ENCODE data around the gene ARHGEF12. TPM values are rescaled to one million over a fixed set of nuclear protein-coding genes. Genes with fewer than 3 reads are reported as not detected.

ARHGEF12 gene
- polyA plus RNA-seq, 3 donors: 0.25 to 0.87 (median 0.27) TPM

DNA sequence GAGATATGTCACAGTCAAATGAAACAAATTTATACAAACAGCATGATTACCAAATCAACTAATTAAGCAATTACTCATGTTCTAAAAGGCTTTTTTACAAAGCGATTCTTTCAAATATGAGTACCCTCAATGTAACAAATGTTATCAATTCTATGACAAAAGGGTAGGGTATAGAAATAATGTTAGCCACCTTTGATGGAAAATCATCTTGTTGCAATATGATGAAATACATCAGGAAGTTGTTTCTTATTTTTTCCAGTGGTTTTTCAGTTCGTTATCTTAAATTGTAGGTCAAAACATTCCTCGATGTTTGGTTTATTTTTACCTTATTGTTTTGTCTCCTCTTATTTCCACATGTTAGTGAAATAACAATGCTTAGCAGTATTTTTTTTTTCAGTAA is 6.5 kb downstream of the ARHGEF12 start:
- Histone ChIP-seq H3K36me3 (replicated peaks in 1 of 2; ENCODE audit: control insufficient read depth in 1 of 2, insufficient read depth in 2 of 2, low read length in 2 of 2) (no peaks in the 10 kb centered on the region), H3K9ac (ENCODE audit: insufficient read depth, low read length, poor library complexity, severe bottlenecking) (no peak overlapping the region), H4K20me1 (ENCODE audit: insufficient read depth, low read length) (peaks cover 22% of the 10 kb centered on the region), H3K4me3 (replicated peaks in 1 of 3; ENCODE audit: low read depth in 2 of 3, low read length in 3 of 3) (no peak overlapping the region), H3K4me1 (ENCODE audit: control insufficient read depth in 1 of 2, insufficient read depth in 2 of 2, low read length in 2 of 2) (peaks cover 14% of the 10 kb centered on the region in 2 donors), H3K79me2 (ENCODE audit: insufficient read depth, low read length) (no peaks in the 10 kb centered on the region), H2AFZ (ENCODE audit: insufficient read depth, low read depth, low read length, poor library complexity, severe bottlenecking) (no peak overlapping the region), H3K4me2 (replicated peaks; ENCODE audit: extremely low read depth, low read length, poor library complexity, severe bottlenecking) (no peak overlapping the region), H3K27ac (ENCODE audit: low read depth in 1 of 2, low read length in 2 of 2) (no peak overlapping the region), H3K9me3 (replicated peaks in 1 of 2; ENCODE audit: control insufficient read depth in 1 of 2, insufficient read depth in 1 of 2, low read length in 2 of 2) (peaks cover 0 to 44% of the 10 kb centered on the region in 2 donors), H3K27me3 (ENCODE audit: control insufficient read depth in 2 of 2, insufficient read depth in 2 of 2, low read length in 2 of 2) (peaks cover 93 to 100% of the 10 kb centered on the region in 2 donors)
- Mint-ChIP-seq H3K27ac (no peak overlapping the region), H3K4me3 (peak overlapping the region in 1 of 2 donors; percentile 74), H3K27me3 (ENCODE audit: low read depth in 3 of 3) (peaks cover 86 to 95% (median 92%) of the 10 kb centered on the region in 3 donors), H3K9me3 (peaks cover 0 to 17% (median 6%) of the 10 kb centered on the region in 7 donors), H3K4me1 (peaks cover 17% of the 10 kb centered on the region), H3K36me3 (peaks cover 2 to 4% of the 10 kb centered on the region in 2 donors)
- intact Hi-C loops (cut with micrococcal nuclease): no loop called here
- WGBS (ENCODE audit: insufficient coverage): no CpG with 5 or more reads among the region's 3 CpGs
- no peak for DNase-seq
- TF ChIP-seq, protein P1, sequence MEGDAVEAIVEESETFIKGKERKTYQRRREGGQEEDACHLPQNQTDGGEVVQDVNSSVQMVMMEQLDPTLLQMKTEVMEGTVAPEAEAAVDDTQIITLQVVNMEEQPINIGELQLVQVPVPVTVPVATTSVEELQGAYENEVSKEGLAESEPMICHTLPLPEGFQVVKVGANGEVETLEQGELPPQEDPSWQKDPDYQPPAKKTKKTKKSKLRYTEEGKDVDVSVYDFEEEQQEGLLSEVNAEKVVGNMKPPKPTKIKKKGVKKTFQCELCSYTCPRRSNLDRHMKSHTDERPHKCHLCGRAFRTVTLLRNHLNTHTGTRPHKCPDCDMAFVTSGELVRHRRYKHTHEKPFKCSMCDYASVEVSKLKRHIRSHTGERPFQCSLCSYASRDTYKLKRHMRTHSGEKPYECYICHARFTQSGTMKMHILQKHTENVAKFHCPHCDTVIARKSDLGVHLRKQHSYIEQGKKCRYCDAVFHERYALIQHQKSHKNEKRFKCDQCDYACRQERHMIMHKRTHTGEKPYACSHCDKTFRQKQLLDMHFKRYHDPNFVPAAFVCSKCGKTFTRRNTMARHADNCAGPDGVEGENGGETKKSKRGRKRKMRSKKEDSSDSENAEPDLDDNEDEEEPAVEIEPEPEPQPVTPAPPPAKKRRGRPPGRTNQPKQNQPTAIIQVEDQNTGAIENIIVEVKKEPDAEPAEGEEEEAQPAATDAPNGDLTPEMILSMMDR (IDR thresholded peaks at IDR 0.05): no peak

DNA sequence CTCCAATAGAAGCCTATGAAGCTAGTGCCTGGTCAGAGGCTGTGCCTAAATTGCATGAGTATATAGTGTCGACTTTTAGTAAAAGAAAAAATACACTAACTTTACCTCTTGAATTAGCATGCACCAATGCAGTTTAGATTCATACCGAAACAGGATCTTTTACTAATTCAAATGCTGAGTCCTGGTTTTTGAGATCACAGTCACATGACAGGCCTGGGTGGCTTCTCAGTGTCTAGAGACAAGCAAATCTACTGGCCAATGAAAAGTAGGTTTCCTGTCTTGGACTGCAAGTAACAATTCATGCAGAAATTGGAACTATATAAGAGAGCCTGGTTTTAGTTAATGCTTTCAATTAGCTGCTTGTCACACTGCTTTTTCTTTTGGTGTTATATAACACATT is 7.2 kb downstream of the ARHGEF12 start:
- no peak overlapping the region for H3K27ac ChIP-seq (ENCODE audit: low read depth in 1 of 2, low read length in 2 of 2)
- peaks cover 0 to 2% of the 10 kb centered on the region in 2 donors for H3K36me3 Mint-ChIP-seq
- H3K27me3 ChIP-seq (ENCODE audit: control insufficient read depth in 2 of 2, insufficient read depth in 2 of 2, low read length in 2 of 2): peaks cover 93 to 100% of the 10 kb centered on the region in 2 donors
- no peak overlapping the region for H3K4me2 ChIP-seq (replicated peaks; ENCODE audit: extremely low read depth, low read length, poor library complexity, severe bottlenecking)
- H3K4me3 Mint-ChIP-seq: peak overlapping the region in 1 of 2 donors; percentile 73
- peaks cover 85 to 93% (median 92%) of the 10 kb centered on the region in 3 donors for H3K27me3 Mint-ChIP-seq (ENCODE audit: low read depth in 3 of 3)
- H3K27ac Mint-ChIP-seq: no peak overlapping the region
- H3K4me1 Mint-ChIP-seq: peaks cover 12% of the 10 kb centered on the region
- no peaks in the 10 kb centered on the region for H3K79me2 ChIP-seq (ENCODE audit: insufficient read depth, low read length)
- H3K9ac ChIP-seq (ENCODE audit: insufficient read depth, low read length, poor library complexity, severe bottlenecking): no peak overlapping the region
- peaks cover 22% of the 10 kb centered on the region for H4K20me1 ChIP-seq (ENCODE audit: insufficient read depth, low read length)
- H3K4me1 ChIP-seq (ENCODE audit: control insufficient read depth in 1 of 2, insufficient read depth in 2 of 2, low read length in 2 of 2): peaks cover 12 to 14% of the 10 kb centered on the region in 2 donors
- H2AFZ ChIP-seq (ENCODE audit: insufficient read depth, low read depth, low read length, poor library complexity, severe bottlenecking): no peak overlapping the region
- H3K9me3 ChIP-seq (replicated peaks in 1 of 2; ENCODE audit: control insufficient read depth in 1 of 2, insufficient read depth in 1 of 2, low read length in 2 of 2): peaks cover 0 to 38% of the 10 kb centered on the region in 2 donors
- intact Hi-C loops (cut with micrococcal nuclease): no loop called here
- H3K36me3 ChIP-seq (replicated peaks in 1 of 2; ENCODE audit: control insufficient read depth in 1 of 2, insufficient read depth in 2 of 2, low read length in 2 of 2): no peaks in the 10 kb centered on the region
- 50% methylated on average over 1 of the region's 2 CpGs for WGBS (ENCODE audit: insufficient coverage)
- no peak for DNase-seq
- H3K4me3 ChIP-seq (replicated peaks in 1 of 3; ENCODE audit: low read depth in 2 of 3, low read length in 3 of 3): no peak overlapping the region
- TF ChIP-seq, protein P1 (IDR thresholded peaks at IDR 0.05): no peak
- H3K9me3 Mint-ChIP-seq: peaks cover 0 to 12% (median 6%) of the 10 kb centered on the region in 7 donors
